Measurements from ENCODE around the gene FAM222A.

DNA sequence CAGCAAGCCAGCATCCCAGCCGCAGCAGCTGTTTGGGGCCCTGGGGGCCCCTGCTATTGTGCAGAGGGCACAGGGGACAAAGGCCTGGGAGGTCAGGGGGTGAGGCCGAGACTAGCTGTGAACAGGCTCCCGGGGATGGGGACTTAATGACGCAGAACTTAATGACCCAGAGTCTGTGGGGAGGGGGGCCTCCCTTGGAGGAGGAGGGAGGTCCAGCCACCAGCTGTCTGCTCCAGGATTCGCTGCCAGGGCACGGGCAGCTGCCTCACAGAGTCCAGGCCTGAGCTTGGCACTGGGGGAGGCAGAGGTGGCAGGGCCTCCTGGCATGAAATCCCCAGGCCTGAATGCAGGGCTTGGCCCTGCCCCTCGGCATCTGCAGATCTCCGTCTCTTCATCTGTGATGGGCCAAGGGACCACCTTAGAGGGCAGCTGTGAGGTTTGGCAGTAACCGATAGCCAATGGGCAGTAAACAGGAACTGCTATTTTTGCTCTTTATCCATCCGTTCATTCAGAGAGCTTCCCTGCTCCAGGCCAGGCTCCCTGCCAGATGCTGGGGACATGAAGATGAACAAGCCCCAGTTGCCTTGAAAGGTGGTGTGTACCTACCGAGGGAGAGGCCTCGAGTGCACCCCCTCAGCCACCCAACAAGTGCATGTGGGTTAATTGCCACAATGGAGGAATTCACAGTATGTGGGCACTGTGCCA, 6.7 kb downstream of the FAM222A start:
- no peak for TF ChIP-seq YY1 (IDR thresholded peaks at IDR 0.05; ENCODE audit: insufficient read depth, insufficient read length)
- TF ChIP-seq ZNF274 (IDR thresholded peaks at IDR 0.05; ENCODE audit: low read depth, low read length), result no peak

Data from NT2/D1 (cell line).